Testis (tissue), 2 donors: ENCODE results near the gene FAM161B.

Experiments used
- POLR2A ChIP-seq: fragments of 450-650 bp; IDR thresholded peaks from one replicate; pipeline ENCODE4 v1.6.1; 2017; ENCODE audit warnings: antibody characterized with exemption, mild to moderate bottlenecking, moderate library complexity
- TF ChIP-seq, protein P1 (sequence below), 3 experiments: fragments of 450-650 bp in 2 of 3; fragments of 200-600 bp in 1 of 3; sonication (generic) in 1 of 3; IDR thresholded peaks; one replicate each; pipeline ENCODE4 v1.5.1; 2016 to 2019; ENCODE audit warnings: antibody characterized with exemption in 3 of 3, mild to moderate bottlenecking in 2 of 3, moderate library complexity in 1 of 3

DNA sequence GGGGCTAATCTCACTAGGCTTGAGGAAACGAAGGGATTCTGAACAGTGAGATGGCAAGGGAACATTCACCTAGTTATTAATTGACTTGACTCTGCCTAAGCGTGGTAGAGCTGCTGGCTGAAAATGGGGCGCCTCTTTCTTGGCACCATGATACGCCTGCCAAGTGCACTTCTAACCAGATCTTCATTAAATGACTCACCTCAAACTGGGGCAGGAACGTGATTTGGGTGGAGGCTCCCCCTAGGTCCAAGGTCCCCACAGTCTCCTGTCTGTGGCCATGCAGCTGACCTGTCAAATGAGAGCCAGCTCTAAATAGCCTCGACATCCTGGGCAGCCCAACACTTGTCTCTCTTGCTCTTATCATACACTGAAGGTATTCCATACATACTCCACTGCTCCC, 26.2 kb upstream of the FAM161B start:
- TF ChIP-seq, protein P1, sequence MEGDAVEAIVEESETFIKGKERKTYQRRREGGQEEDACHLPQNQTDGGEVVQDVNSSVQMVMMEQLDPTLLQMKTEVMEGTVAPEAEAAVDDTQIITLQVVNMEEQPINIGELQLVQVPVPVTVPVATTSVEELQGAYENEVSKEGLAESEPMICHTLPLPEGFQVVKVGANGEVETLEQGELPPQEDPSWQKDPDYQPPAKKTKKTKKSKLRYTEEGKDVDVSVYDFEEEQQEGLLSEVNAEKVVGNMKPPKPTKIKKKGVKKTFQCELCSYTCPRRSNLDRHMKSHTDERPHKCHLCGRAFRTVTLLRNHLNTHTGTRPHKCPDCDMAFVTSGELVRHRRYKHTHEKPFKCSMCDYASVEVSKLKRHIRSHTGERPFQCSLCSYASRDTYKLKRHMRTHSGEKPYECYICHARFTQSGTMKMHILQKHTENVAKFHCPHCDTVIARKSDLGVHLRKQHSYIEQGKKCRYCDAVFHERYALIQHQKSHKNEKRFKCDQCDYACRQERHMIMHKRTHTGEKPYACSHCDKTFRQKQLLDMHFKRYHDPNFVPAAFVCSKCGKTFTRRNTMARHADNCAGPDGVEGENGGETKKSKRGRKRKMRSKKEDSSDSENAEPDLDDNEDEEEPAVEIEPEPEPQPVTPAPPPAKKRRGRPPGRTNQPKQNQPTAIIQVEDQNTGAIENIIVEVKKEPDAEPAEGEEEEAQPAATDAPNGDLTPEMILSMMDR (IDR thresholded peaks at IDR 0.05) = no peak
- no peak for TF ChIP-seq POLR2A
